GM21360 (cell line): ENCODE data around the gene PXDC1.
A peak's percentile ranks its signal among the peaks of the same experiment; 100 is the strongest.

Experiments
- ATAC-seq: cut with Tn5 transposase; IDR thresholded peaks from one replicate; pipeline ENCODE4 v1.9.1; 2021; ENCODE audit warnings: mild to moderate bottlenecking, moderate library complexity; ENCODE audit not compliant: unreplicated experiment

Gene PXDC1

GRCh38 chr6:3749067-3749841 is 2.3 kb downstream of the PXDC1 start:
- ATAC-seq = no peak

GRCh38 chr6:3748208-3749066 is 3.1 kb downstream of the PXDC1 start:
- no peak for ATAC-seq

GRCh38 chr6:3747100-3747737 is 4.3 kb downstream of the PXDC1 start:
- no peak for ATAC-seq

GRCh38 chr6:3746696-3747095 is 4.8 kb downstream of the PXDC1 start:
- no peak for ATAC-seq

- ATAC-seq = no peak
Measured at GRCh38 chr6:3746119-3746691, 5.3 kb downstream of the PXDC1 start.

- no peak for ATAC-seq
Measured at GRCh38 chr6:3745566-3746118, 5.9 kb downstream of the PXDC1 start.

- ATAC-seq = no peak
Measured at GRCh38 chr6:3744901-3745470, 6.5 kb downstream of the PXDC1 start.

- no peak for ATAC-seq
Measured at GRCh38 chr6:3744211-3744900, 7.2 kb downstream of the PXDC1 start.

- ATAC-seq = no peak
Measured at GRCh38 chr6:3743541-3743940, 8.0 kb downstream of the PXDC1 start.

- peak; percentile 69 for ATAC-seq
Measured at GRCh38 chr6:3742426-3743344, 8.8 kb downstream of the PXDC1 start.

- ATAC-seq = no peak
Measured at GRCh38 chr6:3742076-3742425, 9.5 kb downstream of the PXDC1 start.

- no peak for ATAC-seq
Measured at GRCh38 chr6:3741477-3741871, 10.0 kb downstream of the PXDC1 start.

- no peak for ATAC-seq
Measured at GRCh38 chr6:3740551-3741476, 10.7 kb downstream of the PXDC1 start.

GRCh38 chr6:3739311-3739897 is 12.1 kb downstream of the PXDC1 start:
- ATAC-seq = no peak

GRCh38 chr6:3738381-3739131 is 13.0 kb downstream of the PXDC1 start:
- no peak for ATAC-seq

- no peak for ATAC-seq
Measured at GRCh38 chr6:3737831-3738210, 13.7 kb downstream of the PXDC1 start.
